AG20443 (cell line): Measurements from ENCODE around the gene AGFG2.
A peak's percentile ranks its signal among the peaks of the same experiment; 100 is the strongest.
"Not testable (repeated sequence)": the region's sequence is repeated elsewhere in the genome, so short reads cannot be mapped to it uniquely, and the experiment has no call there.

Experiments used
- DNase-seq: peaks from one replicate; pipeline ENCODE4 v3.0.0; 2012; ENCODE audit warnings: low spot score, mixed read lengths

Gene AGFG2

DNA sequence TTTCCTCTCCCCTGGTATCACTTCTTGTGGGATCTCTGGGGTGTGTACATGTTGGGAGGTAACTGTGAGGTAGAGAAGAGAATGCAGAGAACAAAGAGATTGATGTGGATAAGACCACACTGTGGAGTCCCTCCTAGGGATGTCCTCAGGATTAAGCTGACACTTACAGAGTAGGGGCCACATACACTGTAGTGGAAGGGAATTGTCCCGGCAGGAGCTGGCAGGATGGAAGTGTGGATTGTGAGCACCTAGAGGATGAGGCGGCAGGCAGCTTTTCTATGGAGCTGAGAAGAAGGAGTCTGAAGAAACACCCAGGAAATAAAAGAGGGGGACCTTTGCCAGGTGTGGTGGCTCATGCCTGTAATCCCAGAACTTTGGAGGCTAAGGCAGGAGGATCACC lies 13.5 kb downstream of the AGFG2 start:
- DNase-seq = no peak

DNA sequence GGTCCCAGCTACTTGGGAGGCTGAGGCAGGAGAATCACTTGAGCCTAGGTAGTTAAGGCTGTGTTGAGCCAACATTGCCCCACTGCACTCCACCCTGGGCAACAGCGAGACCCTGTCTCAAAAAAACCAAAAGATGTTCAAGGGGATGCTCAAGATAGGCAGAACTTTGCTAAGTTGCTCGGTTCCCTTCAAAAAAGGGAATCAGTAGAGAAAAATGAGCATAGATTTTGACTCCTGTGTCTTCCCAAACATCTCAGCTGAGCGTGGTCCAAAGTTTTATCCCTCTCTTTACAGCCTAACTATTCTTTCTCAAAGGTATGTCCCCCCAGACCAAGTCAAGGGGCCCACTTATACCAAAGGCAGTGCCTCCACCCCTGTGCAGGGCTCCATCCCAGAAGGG lies 14.0 kb downstream of the AGFG2 start:
- no peak for DNase-seq

DNA sequence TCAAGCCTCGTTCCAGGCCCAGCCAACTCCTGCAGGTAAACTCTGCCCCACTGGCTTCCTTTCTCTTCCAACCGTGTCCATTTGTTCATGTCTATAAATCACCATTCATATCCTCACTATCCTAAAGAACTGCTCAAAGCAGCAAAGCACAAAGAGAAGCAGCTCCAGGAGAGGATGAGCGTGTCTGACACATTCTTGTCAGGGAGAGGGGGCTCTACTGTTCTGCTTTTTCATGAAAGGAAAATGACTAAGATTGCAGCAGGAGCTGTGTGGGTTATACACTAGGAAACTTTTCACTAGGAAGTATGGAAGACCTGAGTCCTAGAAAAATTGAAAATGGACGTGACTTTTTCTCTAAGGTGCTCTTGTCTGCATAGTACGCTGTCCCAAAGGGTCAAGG lies 16.7 kb downstream of the AGFG2 start:
- DNase-seq = no peak

DNA sequence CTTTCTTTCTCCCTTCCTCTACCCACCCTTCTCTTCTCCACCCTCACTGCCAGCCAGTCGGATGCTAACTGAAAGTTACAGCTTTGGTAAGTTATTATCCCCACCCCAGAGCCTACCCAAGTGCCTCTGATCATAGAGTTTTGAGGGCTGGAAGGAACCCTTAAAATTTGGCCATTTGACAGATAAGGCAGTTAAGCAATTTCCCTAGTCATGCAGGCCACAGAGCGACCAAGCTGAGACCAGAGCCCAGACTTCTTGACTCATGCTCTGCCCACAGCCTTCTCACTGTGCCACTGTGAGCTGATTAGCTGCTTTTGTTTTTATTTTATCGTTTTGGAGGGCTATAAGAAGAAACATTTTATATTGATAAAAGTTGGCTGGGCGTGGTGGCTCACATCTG lies 17.5 kb downstream of the AGFG2 start:
- DNase-seq = peak; percentile 82

DNA sequence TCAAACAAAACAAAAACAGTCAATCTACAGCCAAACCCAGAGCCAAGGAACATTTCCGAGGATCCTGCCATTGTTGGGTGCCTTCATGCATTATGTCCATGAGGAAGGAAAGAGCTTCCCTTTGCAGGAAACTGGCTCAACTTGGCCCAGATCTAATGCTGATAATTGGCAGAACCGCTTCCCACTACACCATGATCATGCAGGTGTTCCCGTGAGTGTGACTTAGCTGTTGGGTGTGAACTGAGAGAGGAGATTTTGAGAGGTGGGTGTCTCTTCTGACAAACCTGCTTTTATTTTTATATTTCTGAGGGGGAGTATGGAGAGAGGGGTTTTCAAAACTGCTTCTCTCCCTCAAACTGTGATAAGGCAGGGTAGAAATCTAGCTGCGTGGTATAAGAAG lies 20.1 kb downstream of the AGFG2 start:
- no peak for DNase-seq

DNA sequence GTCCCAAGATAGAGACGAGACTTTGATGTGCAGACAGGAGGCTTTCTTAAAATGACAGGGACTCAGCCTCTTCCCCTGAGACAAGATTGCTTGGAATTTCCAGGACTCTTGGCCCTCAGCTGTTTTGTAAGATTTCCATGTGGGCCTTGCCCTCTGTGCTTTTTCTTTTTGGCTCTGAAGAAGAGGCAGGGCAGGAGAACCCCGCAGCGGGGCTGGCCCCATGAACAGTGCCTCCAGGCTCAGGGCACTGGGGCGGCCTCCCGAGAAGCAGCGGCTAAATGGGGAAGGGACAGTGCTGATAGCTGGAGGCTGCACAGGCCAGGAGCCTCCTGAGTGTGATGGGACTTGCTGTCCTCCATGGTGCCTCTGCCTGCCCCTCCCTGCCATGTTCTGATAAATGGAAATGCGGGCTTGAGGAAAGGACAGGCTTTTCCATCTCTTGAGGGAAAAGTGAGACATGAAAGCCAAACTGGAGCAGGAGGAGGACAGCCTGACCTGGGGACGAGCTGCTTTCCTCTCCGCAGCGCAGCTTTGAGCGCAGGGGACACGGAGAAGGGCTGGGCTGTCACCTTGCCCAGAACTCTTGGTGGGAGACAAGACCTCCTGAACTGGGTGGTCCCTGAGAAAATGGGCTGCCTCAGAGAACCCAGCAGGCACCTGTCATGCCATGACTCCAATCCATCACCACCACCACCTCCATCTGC lies 22.6 kb downstream of the AGFG2 start:
- no peak for DNase-seq

DNA sequence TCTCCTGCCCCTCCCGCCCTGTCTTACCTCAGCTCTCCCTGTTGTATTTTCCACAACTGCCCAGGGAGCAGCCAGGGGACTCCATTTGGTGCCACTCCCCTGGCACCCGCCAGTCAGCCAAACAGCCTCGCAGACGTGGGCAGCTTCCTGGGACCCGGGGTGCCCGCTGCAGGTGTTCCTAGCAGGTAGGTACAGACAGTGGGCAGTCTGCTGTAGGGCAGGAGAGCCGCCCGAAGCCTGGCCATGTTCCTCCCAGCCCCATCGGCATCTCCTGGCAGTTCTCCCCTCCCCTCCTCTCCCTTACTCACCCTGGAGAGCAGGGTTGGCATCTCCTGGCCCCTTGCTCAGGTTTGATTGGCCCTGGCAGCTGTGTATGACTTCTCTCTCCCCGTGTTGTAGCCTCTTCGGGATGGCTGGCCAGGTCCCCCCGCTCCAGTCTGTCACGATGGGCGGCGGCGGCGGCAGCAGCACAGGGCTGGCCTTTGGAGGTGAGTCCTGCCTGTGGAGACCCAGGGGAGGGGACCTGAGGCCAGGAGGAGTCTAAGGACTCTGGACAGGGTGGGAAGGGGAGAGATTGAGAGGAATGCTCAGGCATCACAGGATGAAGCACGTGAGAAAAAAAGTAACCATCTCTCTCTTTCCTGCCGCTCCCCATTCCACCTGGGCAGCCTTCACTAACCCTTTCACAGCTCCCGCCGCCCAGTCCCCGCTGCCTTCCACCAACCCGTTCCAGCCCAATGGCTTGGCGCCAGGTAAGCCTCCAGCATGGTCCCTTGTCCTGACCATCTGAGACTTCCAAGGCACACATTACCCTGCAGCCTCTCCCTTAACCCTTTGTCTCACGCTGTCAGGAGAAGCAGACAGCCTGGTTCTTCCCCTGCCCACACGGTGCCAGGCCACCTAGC lies 23.4 kb downstream of the AGFG2 start:
- DNase-seq = no peak

DNA sequence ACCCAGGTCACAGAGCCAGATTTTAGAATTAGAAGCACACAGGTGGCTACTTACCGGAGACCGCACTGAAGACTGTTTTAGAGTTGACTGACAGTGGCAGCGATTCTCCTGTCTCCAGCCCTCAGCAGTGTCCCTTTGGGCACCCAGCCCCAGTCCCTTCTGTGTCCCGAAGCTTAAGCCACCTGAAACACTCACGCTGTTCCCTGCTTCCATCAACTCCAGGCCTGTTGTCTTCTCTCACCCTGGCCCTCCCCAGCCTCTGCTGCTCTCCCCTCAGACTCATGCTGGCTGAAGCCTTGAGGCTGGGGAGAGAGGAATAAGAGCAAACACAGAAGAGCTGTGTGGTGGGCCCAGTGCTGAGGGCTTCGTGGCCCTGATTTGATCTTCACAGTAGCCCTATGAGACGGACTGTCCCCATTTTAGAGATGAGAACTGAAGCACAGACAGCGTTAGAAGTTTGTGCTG lies 24.1 kb downstream of the AGFG2 start:
- DNase-seq = no peak

DNA sequence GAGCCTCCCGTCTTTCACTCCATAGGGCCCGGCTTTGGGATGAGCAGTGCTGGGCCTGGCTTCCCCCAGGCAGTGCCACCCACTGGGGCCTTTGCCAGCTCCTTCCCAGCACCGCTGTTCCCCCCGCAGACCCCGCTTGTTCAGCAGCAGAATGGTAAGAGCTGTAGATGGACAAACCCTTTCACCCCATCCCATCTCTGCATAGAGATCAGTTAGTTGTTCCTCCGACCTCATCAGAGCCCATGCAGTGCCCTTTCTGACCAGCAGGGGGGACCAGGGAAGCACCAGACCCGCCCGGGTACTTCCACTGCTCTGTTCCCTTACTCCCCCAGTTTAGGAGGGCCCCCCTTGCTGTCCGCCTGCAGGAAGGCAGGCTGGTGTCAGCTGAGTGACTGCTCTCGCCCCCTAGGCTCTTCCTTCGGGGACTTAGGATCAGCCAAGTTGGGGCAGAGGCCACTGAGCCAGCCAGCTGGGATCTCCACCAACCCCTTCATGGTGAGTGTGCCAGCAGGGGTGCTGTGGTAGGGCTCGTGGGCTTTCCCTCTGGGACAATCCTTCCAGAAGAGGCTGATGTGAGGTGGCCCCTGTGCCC lies 24.9 kb downstream of the AGFG2 start:
- DNase-seq = peak; percentile 91

DNA sequence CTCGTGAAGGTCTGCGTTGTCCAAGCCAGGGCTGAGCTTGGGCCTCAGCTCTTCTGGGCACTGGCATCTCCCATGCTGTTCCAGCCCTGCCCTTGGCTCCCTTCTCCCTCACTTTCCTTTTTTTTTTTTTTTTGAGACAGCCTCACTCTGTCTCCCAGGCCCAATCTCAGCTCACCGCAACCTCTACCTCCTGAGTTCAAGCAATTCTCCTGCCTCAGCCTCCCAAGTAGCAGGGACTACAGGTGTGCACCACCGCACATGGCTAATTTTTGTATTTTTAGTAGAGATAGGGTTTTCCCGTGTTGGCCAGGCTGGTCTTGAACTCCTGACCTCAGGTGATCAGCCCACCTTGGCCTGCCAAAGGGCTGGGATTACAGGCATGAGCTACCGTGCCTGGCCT lies 25.4 kb downstream of the AGFG2 start:
- DNase-seq = not testable (repeated sequence)

DNA sequence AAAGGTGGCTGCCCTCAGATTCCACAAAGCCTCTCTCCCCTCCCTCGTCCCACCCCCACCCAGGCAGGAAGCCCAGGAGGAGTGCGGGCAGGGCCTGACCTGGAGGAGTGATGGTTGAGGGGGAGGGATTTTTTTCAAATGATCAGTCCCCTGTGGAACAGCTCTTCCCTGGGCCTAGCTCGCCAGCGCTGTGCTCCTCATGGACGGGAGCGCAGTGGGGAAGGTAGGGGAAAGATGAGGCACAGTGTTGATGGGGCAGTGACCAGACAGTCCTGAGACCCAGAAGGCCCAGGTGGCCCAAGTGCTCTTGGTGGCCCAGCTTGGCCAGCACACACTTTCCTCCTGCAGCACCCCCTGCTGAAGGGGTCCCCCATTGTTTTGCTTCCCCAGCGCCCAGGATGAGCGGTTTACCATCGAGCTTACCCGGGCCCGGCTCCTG lies 26.1 kb downstream of the AGFG2 start:
- no peak for DNase-seq

DNA sequence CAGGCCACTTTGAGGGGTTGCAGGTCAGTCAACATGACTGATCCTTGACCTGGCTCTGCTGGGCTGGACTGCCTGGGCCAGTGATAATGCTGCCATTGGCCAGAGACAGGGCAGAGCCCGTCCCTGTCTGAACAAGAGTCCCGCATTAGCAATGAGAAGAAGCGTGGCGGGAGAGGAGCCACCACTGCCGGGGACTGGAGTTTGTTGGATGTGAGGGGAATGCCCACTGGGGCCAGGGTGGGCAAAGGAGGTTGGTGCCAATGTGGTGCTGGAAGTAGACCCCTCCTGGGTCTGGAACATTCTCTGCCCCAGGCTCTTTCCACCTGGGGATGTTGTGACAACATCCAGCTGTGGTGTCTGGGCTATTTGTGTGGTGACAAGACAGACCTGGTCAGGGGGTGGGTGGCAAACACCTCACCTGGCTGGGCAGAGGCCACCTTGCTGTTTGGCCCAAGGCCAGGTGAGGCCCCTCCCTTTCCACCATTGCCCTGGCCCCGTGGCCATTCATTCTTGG lies 27.1 kb downstream of the AGFG2 start:
- no peak for DNase-seq

DNA sequence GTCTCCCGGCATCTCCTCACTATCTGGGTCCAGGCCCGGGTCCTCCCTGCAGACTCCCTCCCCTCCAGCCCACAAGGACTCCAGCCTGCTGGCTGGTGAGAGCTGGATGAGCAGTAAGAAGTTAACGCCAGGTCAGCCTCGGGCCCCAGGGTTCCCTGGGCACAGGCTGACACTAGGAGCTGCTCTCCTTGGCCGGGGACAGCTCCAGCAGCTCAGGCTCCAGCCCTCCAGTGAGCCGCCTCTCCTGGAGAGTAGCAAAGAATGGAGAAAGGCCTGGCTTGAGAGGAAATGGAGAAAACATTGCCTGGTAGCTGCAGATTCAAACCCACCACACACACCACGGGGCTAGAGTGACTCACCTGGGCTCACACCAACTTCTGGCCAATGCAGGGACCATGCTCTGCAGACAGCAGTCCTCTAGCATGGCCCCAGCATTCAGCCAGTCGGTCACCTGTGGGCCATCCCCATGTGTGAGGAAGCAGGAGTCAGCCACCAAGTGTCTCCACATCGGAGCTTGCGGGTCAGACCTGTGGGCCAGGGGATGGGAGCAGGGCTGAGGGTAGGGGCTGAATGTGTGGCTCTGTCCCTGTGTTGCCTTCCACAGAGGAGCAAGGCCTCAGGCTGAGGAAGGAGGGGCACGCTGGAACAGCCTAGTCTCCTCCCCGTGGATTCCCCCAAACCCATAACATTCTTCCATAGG lies 28.2 kb downstream of the AGFG2 start:
- DNase-seq = no peak

DNA sequence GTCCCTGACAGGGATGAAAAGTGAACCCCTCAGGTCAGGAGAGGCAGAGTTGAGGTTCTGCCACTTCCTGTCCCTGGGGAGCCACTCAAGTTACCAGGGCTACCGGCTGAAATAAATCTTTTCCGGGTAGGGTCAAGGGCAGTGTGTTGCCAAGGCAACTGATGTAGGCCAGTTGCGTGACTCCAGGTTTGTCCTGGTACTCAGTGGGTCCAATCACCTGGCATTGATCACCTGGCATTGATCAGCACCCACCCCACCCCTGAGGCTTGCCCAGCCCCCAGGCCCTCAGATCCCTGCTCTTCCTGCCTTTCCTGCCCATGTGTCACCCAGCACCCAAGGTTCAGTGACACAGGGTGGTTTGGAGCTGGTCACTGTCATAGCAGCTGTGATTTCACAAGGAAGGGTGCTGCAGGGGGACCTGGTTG lies 28.8 kb downstream of the AGFG2 start:
- no peak for DNase-seq

DNA sequence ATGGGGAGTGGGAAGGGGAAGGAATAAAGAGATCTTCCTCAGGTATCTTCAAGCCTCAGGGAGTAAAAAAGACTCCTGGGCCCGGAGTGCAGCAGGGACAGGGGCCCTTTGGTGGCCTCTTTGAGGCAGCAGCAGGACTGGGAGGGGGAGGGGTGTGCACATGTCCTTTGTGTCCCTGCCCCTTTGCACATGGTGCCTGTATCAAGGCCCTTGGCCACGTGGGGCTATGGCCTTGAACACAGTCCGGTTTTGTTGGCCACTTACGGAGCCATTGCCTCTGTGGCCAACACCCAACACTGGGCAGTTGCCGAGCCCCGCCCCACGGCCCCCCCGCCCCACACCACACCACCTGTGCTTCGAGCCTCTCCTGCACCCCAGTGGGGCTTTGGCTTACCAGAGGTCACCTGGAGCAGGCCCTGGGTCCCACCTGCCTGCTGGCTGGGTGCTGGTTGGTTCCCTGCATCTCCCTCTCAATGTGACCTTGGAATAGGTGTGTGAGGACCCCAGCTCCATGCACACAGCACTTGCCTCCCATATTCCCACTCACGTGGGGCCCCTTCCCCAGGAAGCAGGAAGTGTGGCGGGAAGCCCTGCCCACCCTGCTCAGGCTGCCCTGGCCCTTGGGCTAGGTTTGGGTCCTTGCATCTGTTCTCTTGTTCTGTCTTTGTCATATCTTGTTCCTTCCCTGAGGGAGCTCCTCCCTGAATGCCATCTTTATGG lies 29.3 kb downstream of the AGFG2 start:
- DNase-seq = no peak

DNA sequence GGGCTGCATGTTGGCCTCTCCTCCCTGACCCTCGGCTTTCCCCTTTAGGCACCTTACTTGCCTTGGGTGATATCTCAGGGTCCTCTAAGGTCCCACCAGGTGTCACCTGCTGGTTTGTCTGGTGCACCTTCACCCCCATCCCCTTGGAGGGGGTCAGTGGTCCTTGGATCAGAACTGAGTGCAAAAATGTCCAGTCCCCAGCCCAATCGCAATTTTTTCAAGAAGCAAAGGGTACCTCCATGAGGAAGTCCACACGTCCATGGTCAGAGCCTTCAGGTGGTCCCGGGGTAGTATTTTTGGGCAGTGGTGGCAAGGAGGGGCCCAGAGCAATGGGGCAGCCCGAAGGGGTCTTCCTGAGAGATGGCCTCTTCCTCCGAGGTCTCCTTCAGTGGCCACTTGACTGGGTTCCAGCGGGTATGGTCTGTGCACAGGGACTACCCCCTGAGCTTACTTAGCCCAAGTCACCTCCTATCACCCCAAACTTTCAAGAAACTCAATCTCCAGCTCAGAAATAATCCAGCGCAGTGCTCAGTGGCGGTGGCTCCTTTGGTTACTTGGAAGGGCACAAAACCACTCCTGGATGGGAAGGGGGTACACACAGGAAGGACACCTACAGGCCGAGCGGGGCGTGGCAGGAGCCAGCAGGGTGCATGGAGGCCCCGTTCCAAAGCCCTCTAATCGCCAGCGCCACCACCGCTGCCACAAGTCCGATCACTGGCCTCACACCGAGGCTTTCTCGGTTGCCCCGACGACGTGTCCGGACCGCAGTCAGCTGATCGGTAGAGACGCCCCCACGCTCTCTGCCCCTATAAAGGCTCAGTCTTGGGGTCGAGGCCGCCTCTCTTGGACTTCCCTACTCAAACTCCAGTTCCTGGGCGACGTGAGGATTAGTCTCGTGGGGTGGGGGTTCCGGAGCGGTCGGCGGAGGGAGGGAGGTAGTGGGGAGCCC lies 30.2 kb downstream of the AGFG2 start:
- DNase-seq = peak; percentile 47

DNA sequence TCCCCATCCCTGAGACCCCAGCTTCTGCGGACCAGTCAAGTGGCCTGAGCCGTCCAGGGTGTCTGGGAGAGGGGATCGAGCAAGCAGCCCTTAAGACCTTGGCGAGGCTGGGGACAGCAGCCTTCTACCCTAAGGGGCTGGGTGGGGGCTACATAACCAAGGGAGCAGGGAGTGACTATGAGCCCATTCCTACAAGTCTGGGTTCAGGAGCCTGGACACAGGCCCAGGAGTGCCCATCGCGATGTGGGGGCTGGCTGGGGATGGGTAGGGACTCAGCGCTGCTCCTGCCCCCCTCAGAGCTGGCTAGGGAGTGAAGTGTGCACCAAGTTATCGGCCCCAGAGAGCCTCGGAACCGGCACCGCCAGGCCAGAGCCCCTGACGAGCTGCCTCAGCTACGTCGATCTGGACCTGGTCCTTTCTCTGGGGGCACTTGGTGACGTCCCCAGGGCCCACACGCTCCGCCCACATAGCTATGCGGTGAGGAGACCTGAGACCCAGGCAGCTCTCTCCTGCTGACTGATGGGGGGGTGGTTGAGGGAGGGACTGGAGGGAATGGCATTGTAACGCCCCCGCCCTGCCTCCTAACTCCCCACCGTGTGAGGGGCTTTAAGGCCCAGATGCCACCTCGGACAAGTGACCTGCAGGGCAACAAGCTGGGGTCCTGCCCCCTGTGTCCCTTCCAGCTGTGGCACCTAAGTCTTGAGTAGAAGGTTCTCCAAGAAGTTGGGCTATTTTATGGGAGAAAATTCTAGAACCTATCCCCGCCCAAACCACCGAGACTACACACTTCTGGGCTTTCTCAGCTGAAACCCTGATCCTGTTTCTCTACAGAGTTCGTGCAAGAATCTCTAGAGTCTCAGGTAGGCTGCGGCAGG lies 32.2 kb downstream of the AGFG2 start:
- DNase-seq = no peak

DNA sequence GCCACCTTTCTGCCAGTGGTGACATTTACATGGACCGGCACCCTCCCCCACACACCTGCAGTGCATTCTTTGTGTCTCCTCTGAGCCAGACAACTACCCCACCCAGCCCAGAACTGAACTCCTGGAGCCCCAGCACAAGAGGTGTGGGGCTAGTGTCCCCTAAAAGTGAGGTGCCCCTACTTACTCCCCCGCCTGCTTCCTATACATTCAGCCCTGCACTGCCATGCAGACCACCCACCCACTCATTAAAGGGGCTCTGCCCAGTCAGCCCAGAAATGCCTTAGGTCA lies 32.8 kb downstream of the AGFG2 start:
- no peak for DNase-seq

DNA sequence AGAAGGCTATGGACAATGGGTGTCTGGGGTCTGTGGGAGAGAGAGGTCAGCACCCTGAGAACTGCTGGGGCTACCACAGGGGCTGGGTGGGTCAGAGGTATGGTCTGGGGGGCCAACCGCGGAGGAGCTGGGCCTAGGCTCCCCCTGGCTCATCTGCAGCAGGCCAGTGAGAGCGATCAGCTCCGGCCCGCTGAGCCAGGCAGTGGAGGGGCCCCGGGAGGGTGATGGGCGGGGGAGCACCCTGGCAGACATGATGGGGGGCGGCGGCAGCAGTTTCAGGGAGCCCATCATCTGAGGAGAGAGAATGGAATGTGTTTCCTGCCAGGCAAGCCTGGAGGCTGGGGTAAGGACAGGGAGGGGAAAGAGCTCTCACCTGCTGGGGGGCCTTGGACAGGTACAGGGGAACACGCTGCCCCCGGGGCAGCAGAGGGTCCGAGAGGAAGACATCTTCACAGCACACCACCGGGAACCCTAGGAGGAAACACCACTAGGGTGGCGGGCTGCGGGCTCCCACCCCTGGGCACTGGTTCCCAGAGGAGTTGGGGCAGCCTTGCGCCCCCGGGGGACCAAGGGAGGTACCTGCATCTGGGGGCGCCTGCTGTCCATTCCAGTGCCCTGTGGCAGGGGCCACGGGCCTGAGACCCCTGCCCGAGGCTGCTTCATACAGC lies 33.4 kb downstream of the AGFG2 start:
- DNase-seq = no peak
